WERI-Rb-1 (cell line): Measurements from ENCODE around the gene PSMD13.
"Not testable (repeated sequence)": the region's sequence is repeated elsewhere in the genome, so short reads cannot be mapped to it uniquely, and the experiment has no call there.

Source experiments
- DNase-seq: peaks from one replicate; pipeline ENCODE4 v3.0.0-alpha.2; 2020
- H3K27ac ChIP-seq: fragments of 250-450 bp; sonication (Bioruptor Pico); 2 replicates; pipeline ENCODE4 v1.5.1; 2020; ENCODE audit warnings: mild to moderate bottlenecking, moderate library complexity
- H3K27me3 ChIP-seq: fragments of 250-450 bp; sonication (Bioruptor Pico); 2 replicates; pipeline ENCODE4 v1.5.1; 2021; ENCODE audit warnings: mild to moderate bottlenecking, low read depth, moderate library complexity; ENCODE audit not compliant: insufficient read depth, severe bottlenecking
- H3K36me3 ChIP-seq: fragments of 250-450 bp; sonication (Bioruptor Pico); 2 replicates; pipeline ENCODE4 v1.5.1; 2020; ENCODE audit warnings: mild to moderate bottlenecking, moderate library complexity
- H3K4me3 ChIP-seq: 2 replicates; pipeline ENCODE4 v1.5.1; 2011; ENCODE audit warnings: low read depth, mild to moderate bottlenecking, control low read depth, low read length
- H3K9me3 ChIP-seq: fragments of 250-450 bp; sonication (Bioruptor Pico); 2 replicates; pipeline ENCODE4 v1.5.1; 2021; ENCODE audit warnings: mild to moderate bottlenecking, moderate library complexity; ENCODE audit not compliant: severe bottlenecking
- CTCF ChIP-seq: IDR thresholded peaks from 2 replicates; pipeline ENCODE4 v1.5.1; 2011; ENCODE audit warnings: low read depth, mild to moderate bottlenecking, control low read depth, inconsistent platforms, low read length

Gene PSMD13

GRCh38 chr11:216081-216974 lies 20.4 kb upstream of the PSMD13 start:
- Histone ChIP-seq H3K4me3 (no peak overlapping the region), H3K36me3 (peaks cover 50% of the 10 kb centered on the region), H3K27ac (peak overlapping the region; percentile 80), H3K9me3 (no peaks in the 10 kb centered on the region), H3K27me3 (no peaks in the 10 kb centered on the region)
- TF ChIP-seq CTCF: no peak
- DNase-seq: no peak

- no peak overlapping the region for H3K4me3 ChIP-seq
- peaks cover 40% of the 10 kb centered on the region for H3K36me3 ChIP-seq
- no peak for DNase-seq
- no peaks in the 10 kb centered on the region for H3K27me3 ChIP-seq
- H3K9me3 ChIP-seq: no peaks in the 10 kb centered on the region
- TF ChIP-seq CTCF: no peak
- peak overlapping the region; percentile 80 for H3K27ac ChIP-seq
Observed at GRCh38 chr11:217704-218103, 19.1 kb upstream of the PSMD13 start.

GRCh38 chr11:218815-219593 lies 17.8 kb upstream of the PSMD13 start:
- Histone ChIP-seq H3K4me3 (no peak overlapping the region), H3K27me3 (no peaks in the 10 kb centered on the region), H3K27ac (peak overlapping the region; percentile 80), H3K9me3 (no peaks in the 10 kb centered on the region), H3K36me3 (peaks cover 27% of the 10 kb centered on the region)
- TF ChIP-seq CTCF: no peak
- no peak for DNase-seq

- not testable (repeated sequence) for H3K9me3 ChIP-seq, H3K27ac ChIP-seq, DNase-seq, H3K4me3 ChIP-seq, H3K27me3 ChIP-seq
- H3K36me3 ChIP-seq: peaks cover 12% of the 10 kb centered on the region
Observed at GRCh38 chr11:220641-221215, 16.0 kb upstream of the PSMD13 start.

GRCh38 chr11:221539-221938 lies 15.2 kb upstream of the PSMD13 start:
- Histone ChIP-seq H3K36me3 (peaks cover 6% of the 10 kb centered on the region; the same call in 1 of the 2 replicates), H3K9me3 (no peaks in the 10 kb centered on the region), H3K27me3 (no peaks in the 10 kb centered on the region), H3K27ac (no peak overlapping the region), H3K4me3 (no peak overlapping the region)
- TF ChIP-seq CTCF: no peak
- DNase-seq: no peak
